Vagina (tissue), 2 donors: ENCODE measurements around the gene FOXO4.

Experiments used
- CTCF ChIP-seq, 3 experiments: fragments of 450-650 bp in 2 of 3; fragments of 200-600 bp in 1 of 3; sonication (generic) in 1 of 3; IDR thresholded peaks; one replicate each; pipeline ENCODE4 v1.5.1; 2017 to 2019; ENCODE audit warnings: antibody characterized with exemption in 3 of 3, mild to moderate bottlenecking in 2 of 3, moderate library complexity in 2 of 3
- POLR2AphosphoS5 ChIP-seq, 2 donors: sonication (generic); formaldehyde crosslinking; IDR thresholded peaks; one replicate each; pipeline ENCODE4 v1.9.0; 2017; ENCODE audit warnings: antibody characterized with exemption in 2 of 2, mild to moderate bottlenecking in 2 of 2, low read depth in 1 of 2; ENCODE audit not compliant: insufficient read depth in 1 of 2

GRCh38 chrX:71128166-71128833 is 32.6 kb downstream of the FOXO4 start:
- TF ChIP-seq CTCF (IDR thresholded peaks at IDR 0.05) (no peak), POLR2AphosphoS5 (IDR thresholded peaks at IDR 0.05; ENCODE audit: insufficient read depth in 1 of 2, low read depth in 1 of 2) (no peak)
